ENCODE results near the gene C1orf52.

DNA sequence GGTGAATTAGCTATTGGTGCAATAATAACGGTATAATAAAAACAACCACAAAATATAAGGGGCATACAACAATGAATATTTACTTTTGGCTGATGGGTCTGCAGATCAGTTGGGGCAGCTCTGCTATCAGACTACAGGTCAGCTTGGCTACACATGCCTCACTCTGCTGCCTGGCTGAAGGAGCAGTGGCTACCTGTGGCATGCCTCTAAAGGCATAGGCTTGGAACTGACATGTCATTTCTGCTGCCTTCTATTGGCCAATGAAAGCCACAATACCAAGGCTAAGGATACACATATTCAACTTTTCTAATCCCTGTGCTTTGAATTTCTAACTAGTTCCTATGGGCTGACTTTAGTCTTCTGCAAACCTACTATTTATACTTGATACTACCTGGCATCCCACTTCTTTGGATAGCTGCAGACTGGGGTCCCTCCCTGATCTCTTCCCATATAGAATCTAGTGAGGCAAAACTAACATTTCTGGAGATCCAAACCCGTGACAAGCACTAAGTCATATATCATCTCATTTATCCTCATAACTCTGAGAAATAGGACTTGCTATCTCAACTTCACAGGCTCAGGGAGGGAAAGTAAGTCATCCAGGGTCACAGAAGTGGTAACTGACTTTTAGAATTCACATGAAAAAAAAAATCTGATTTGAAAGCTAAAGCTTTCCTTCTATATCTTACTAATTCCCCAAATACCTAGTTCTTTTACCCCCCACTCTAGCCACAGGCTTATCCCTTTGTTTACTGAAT, 39.4 kb downstream of the C1orf52 start:
- TF ChIP-seq, protein P1, sequence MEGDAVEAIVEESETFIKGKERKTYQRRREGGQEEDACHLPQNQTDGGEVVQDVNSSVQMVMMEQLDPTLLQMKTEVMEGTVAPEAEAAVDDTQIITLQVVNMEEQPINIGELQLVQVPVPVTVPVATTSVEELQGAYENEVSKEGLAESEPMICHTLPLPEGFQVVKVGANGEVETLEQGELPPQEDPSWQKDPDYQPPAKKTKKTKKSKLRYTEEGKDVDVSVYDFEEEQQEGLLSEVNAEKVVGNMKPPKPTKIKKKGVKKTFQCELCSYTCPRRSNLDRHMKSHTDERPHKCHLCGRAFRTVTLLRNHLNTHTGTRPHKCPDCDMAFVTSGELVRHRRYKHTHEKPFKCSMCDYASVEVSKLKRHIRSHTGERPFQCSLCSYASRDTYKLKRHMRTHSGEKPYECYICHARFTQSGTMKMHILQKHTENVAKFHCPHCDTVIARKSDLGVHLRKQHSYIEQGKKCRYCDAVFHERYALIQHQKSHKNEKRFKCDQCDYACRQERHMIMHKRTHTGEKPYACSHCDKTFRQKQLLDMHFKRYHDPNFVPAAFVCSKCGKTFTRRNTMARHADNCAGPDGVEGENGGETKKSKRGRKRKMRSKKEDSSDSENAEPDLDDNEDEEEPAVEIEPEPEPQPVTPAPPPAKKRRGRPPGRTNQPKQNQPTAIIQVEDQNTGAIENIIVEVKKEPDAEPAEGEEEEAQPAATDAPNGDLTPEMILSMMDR (IDR thresholded peaks at IDR 0.05): no peak
- TF ChIP-seq TCF7L2 (IDR thresholded peaks at IDR 0.05; ENCODE audit: low read depth, low read length) (no peak), POLR2AphosphoS5 (IDR thresholded peaks at IDR 0.05; ENCODE audit: low read depth, low read length) (no peak)
